Stimulated activated CD4-positive, alpha-beta T cell treated with anti-CD3 and anti-CD28 coated beads, Interleukin-12 subunit alpha, Interleukin-12 subunit beta, amount 100 ng/mL, for 4 hours (primary cell): ENCODE results near the gene FNDC3B.

Experiments
- DNase-seq: peaks from one replicate; pipeline ENCODE4 v3.0.0-alpha.2; 2020

Gene FNDC3B

GRCh38 chr3:172296975-172297332 lies 257.6 kb downstream of the FNDC3B start:
- DNase-seq = no peak

- no peak for DNase-seq
These were observed 258.9 kb downstream of the FNDC3B start for GRCh38 chr3:172298247-172298646.

- DNase-seq = no peak
These were observed 260.8 kb downstream of the FNDC3B start for GRCh38 chr3:172300187-172300586.

- DNase-seq = no peak
These were observed 261.5 kb downstream of the FNDC3B start for GRCh38 chr3:172300862-172301261.

- DNase-seq = no peak
These were observed 262.8 kb downstream of the FNDC3B start for GRCh38 chr3:172302203-172302602.

GRCh38 chr3:172303181-172303580 lies 263.8 kb downstream of the FNDC3B start:
- DNase-seq = no peak

- no peak for DNase-seq
These were observed 264.7 kb downstream of the FNDC3B start for GRCh38 chr3:172303941-172304558.

GRCh38 chr3:172305552-172305951 lies 266.2 kb downstream of the FNDC3B start:
- DNase-seq = no peak

GRCh38 chr3:172305974-172306373 lies 266.6 kb downstream of the FNDC3B start:
- no peak for DNase-seq

GRCh38 chr3:172307141-172307560 lies 267.8 kb downstream of the FNDC3B start:
- DNase-seq = no peak

GRCh38 chr3:172309059-172309458 lies 269.7 kb downstream of the FNDC3B start:
- no peak for DNase-seq

GRCh38 chr3:172309741-172310427 lies 270.5 kb downstream of the FNDC3B start:
- no peak for DNase-seq

- DNase-seq = no peak
These were observed 271.0 kb downstream of the FNDC3B start for GRCh38 chr3:172310428-172310760.

GRCh38 chr3:172311217-172311616 lies 271.8 kb downstream of the FNDC3B start:
- DNase-seq = no peak

- no peak for DNase-seq
These were observed 272.6 kb downstream of the FNDC3B start for GRCh38 chr3:172312001-172312400.

GRCh38 chr3:172312711-172313110 lies 273.3 kb downstream of the FNDC3B start:
- no peak for DNase-seq

- no peak for DNase-seq
These were observed 274.3 kb downstream of the FNDC3B start for GRCh38 chr3:172313671-172314070.

GRCh38 chr3:172314591-172315160 lies 275.3 kb downstream of the FNDC3B start:
- no peak for DNase-seq

GRCh38 chr3:172315401-172316091 lies 276.2 kb downstream of the FNDC3B start:
- DNase-seq = no peak

GRCh38 chr3:172316758-172317157 lies 277.4 kb downstream of the FNDC3B start:
- DNase-seq = no peak

- DNase-seq = no peak
These were observed 278.1 kb downstream of the FNDC3B start for GRCh38 chr3:172317481-172317880.

- DNase-seq = no peak
These were observed 278.6 kb downstream of the FNDC3B start for GRCh38 chr3:172317984-172318383.

- DNase-seq = no peak
These were observed 280.2 kb downstream of the FNDC3B start for GRCh38 chr3:172319595-172319994.

GRCh38 chr3:172320468-172320867 lies 281.1 kb downstream of the FNDC3B start:
- DNase-seq = no peak
